Calu3 (cell line): Measurements from ENCODE around the gene TRIM72. TPM values are rescaled to one million over a fixed set of nuclear protein-coding genes. Genes with fewer than 3 reads are reported as not detected.
"Not testable (repeated sequence)": the region's sequence is repeated elsewhere in the genome, so short reads cannot be mapped to it uniquely, and the experiment has no call there.

ENCODE experiments used
- Bru-seq: library from RNA; stranded (reverse); fragments of 400-500 nt; gene quantifications from one replicate; lab custom pipeline; 2021; lab: Mats Ljungman, UMichigan
- BruChase-seq, 2 experiments: library from RNA; stranded (reverse); fragments of 400-500 nt; gene quantifications; one replicate each; lab custom pipeline; 2021; lab: Mats Ljungman, UMichigan
- BruUV-seq: library from RNA; stranded (reverse); fragments of 400-500 nt; replicated peaks from 2 replicates; lab custom pipeline; 2021; lab: Mats Ljungman, UMichigan
- CTCF ChIA-PET: fragments of 300-600 bp; sonication (Branson Sonifier 250); formaldehyde crosslinking; loops from one replicate; lab custom pipeline; 2022; ENCODE audit warnings: antibody characterized with exemption; lab: Charles Lee
- DNase-seq: peaks from one replicate; pipeline ENCODE4 v3.0.0; 2022
- H3K27ac Mint-ChIP-seq: one replicate; pipeline ENCODE4 v1.8.0; 2022; ENCODE audit warnings: mixed read lengths; ENCODE audit not compliant: unreplicated experiment
- H3K27me3 Mint-ChIP-seq: one replicate; pipeline ENCODE4 v1.8.0; 2022; ENCODE audit warnings: mixed read lengths; ENCODE audit not compliant: unreplicated experiment
- H3K36me3 Mint-ChIP-seq: one replicate; pipeline ENCODE4 v1.8.0; 2022; ENCODE audit warnings: mild to moderate bottlenecking, moderate library complexity, mixed read lengths; ENCODE audit not compliant: insufficient read depth, unreplicated experiment
- H3K4me1 Mint-ChIP-seq: one replicate; pipeline ENCODE4 v1.8.0; 2022; ENCODE audit warnings: mild to moderate bottlenecking, low read depth, mixed read lengths; ENCODE audit not compliant: unreplicated experiment
- H3K4me3 Mint-ChIP-seq: one replicate; pipeline ENCODE4 v1.8.0; 2022; ENCODE audit warnings: mild to moderate bottlenecking, low read depth, moderate library complexity, mixed read lengths; ENCODE audit not compliant: unreplicated experiment
- H3K9me3 Mint-ChIP-seq: one replicate; pipeline ENCODE4 v1.8.0; 2022; ENCODE audit warnings: low read depth, mixed read lengths; ENCODE audit not compliant: unreplicated experiment
- intact Hi-C: fragments of 100-400 bp; cut with micrococcal nuclease; formaldehyde crosslinking; loops from one replicate; pipeline ENCODE4 v1.10.0; 2022; ENCODE audit not compliant: unreplicated experiment
- long read RNA-seq: library from polyadenylated mRNA; stranded (forward); transcript quantifications from one replicate; pipeline ENCODE4 v2.0.0, GENCODE V29; 2022
- total RNA-seq: library from RNA; stranded (reverse); gene quantifications from 2 replicates; pipeline ENCODE4 v1.2.3, GENCODE V29; 2022
- TF ChIP-seq, protein P1 (sequence below): fragments of 200-600 bp; IDR thresholded peaks from one replicate; pipeline ENCODE4 v1.8.0; 2022; ENCODE audit warnings: antibody characterized with exemption; ENCODE audit not compliant: unreplicated experiment

The TRIM72 gene, protein sequence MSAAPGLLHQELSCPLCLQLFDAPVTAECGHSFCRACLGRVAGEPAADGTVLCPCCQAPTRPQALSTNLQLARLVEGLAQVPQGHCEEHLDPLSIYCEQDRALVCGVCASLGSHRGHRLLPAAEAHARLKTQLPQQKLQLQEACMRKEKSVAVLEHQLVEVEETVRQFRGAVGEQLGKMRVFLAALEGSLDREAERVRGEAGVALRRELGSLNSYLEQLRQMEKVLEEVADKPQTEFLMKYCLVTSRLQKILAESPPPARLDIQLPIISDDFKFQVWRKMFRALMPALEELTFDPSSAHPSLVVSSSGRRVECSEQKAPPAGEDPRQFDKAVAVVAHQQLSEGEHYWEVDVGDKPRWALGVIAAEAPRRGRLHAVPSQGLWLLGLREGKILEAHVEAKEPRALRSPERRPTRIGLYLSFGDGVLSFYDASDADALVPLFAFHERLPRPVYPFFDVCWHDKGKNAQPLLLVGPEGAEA
- total RNA-seq (not detected in 2 replicates), Bru-seq, nascent RNA (percentile 7 among the genes with signal in this experiment), BruChase-seq, experiment 1, labeled RNA remaining after a 6-hour chase (percentile 22 among the genes with signal in this experiment), BruChase-seq, experiment 2, labeled RNA remaining after a 2-hour chase (percentile 22 among the genes with signal in this experiment)
- long read RNA-seq = 0 reads

DNA sequence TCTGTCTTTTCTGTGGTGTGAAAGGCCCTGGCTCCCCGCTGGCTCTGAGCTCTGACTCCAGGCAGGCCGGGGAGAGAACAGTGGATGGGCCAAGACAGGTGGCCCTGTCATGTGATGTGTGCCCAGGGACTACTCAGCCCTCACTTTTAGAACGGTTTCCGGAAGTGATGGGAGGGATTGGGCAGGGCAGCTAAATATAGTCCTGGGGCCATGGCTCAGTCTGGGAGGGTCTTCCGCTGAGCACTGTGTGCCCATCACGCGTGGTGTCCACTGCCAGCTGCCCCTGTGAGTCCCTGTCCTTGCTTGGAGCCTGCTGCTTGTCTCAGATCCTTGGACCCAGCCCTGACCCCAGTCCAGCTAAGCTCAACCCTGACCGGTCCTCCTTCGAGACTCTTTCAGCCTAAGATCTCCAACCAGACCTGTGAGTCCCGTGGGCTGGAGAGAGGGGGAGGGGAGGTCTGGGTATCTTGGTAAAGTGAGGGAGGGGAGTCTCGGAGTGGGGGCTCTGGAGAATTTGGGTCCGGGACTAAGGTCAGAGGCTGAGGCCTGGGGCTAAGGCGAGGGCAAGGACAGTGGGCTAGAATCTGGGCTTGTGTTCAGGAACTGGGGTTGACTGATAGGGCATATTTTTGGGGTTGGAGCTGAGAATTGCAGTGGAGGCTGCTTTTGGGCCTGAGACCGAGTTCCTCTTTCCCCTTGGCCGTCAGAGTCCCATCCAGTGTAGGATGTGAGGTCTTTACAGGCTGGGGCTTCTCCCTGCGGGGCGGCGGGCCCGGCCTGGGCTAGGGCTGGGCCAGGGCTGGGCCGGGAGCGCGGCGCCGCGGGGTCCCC is at the start of gene TRIM72:
Gene TRIM72, plus strand, starts transcription at position 243 of the 831 bp plus-strand sequence. CDS start 620 bp downstream, outside the sequence.
- no TSS peak for BruUV-seq
- CTCF ChIA-PET = interaction anchor here (0.6 kb wide), 1 partner anchor 19 kb away, joined by 11 read pairs; no protein-coding TSS in a partner anchor
- no peak within 1 kb of the TSS for H3K27ac Mint-ChIP-seq
- intact Hi-C loops = no loop called here
- peaks cover 9% of the 10 kb centered on the region for H3K4me1 Mint-ChIP-seq
- no peaks in the 10 kb centered on the region for H3K9me3 Mint-ChIP-seq
- peaks cover 81% of the 10 kb centered on the region for H3K27me3 Mint-ChIP-seq
- DNase-seq = no peak
- H3K4me3 Mint-ChIP-seq = peak within 1 kb of the TSS; percentile 68
- TF ChIP-seq, protein P1, sequence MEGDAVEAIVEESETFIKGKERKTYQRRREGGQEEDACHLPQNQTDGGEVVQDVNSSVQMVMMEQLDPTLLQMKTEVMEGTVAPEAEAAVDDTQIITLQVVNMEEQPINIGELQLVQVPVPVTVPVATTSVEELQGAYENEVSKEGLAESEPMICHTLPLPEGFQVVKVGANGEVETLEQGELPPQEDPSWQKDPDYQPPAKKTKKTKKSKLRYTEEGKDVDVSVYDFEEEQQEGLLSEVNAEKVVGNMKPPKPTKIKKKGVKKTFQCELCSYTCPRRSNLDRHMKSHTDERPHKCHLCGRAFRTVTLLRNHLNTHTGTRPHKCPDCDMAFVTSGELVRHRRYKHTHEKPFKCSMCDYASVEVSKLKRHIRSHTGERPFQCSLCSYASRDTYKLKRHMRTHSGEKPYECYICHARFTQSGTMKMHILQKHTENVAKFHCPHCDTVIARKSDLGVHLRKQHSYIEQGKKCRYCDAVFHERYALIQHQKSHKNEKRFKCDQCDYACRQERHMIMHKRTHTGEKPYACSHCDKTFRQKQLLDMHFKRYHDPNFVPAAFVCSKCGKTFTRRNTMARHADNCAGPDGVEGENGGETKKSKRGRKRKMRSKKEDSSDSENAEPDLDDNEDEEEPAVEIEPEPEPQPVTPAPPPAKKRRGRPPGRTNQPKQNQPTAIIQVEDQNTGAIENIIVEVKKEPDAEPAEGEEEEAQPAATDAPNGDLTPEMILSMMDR = no peak
- H3K36me3 Mint-ChIP-seq = peaks cover 5% of the 10 kb centered on the region

DNA sequence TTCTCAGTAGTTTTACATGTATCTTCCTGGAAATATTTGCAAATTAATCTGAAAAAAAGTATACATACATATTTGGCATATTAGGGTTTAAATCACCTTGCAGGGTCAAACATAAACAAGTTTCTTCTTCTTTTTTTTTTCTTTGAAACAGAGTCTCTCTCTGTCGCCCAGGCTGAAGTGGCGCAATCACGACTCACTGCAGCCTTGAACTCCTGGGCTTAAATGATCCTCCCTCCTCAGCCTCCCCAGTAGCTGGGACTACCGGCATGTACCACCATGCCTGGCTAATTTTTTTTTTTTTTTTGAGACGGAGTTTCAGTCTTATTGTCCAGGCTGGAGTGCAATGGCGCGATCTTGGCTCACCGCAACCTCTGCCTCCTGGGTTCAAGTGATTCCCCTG is 46.6 kb upstream of the TRIM72 start:
- intact Hi-C loops = no loop called here
- Mint-ChIP-seq H3K27me3 (no peaks in the 10 kb centered on the region), H3K36me3 (no peaks in the 10 kb centered on the region), H3K4me1 (peaks cover 8% of the 10 kb centered on the region), H3K4me3 (no peak overlapping the region), H3K9me3 (no peaks in the 10 kb centered on the region), H3K27ac (no peak overlapping the region)
- TF ChIP-seq, protein P1 = no peak
- CTCF ChIA-PET = interaction anchor here (0.6 kb wide), 1 partner anchor 22 kb away, joined by 4 read pairs; no protein-coding TSS in a partner anchor
- BruUV-seq = no TSS peak
- DNase-seq = no peak

DNA sequence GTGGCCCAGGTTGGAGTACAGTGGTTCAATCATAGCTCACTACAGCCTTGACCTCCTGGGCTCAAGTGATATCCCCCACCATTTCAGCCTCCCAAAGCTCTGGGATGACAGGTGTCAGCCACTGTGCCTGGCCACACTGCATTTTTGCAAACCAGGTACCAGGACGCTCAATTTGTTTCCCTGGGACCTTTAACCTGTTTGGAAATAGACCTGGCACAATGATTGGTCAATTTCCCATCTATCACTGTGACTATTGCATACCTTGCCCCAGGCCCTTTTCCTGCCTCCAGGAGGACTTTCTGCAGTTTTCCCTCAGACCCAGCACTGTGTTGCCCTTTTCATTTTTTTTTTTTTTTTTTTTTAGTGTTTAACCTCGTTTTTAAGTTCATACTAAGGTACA is 45.1 kb upstream of the TRIM72 start:
- Mint-ChIP-seq H3K27ac (no peak overlapping the region), H3K27me3 (no peaks in the 10 kb centered on the region), H3K36me3 (no peaks in the 10 kb centered on the region), H3K9me3 (no peaks in the 10 kb centered on the region), H3K4me1 (peaks cover 8% of the 10 kb centered on the region), H3K4me3 (no peak overlapping the region)
- intact Hi-C loops = no loop called here
- CTCF ChIA-PET = interaction anchor here (0.7 to 0.8 kb wide), 2 partner anchors 29 to 197 kb away, joined by 3 to 6 read pairs; no protein-coding TSS in a partner anchor
- TF ChIP-seq, protein P1 = no peak
- BruUV-seq = no TSS peak
- no peak for DNase-seq

DNA sequence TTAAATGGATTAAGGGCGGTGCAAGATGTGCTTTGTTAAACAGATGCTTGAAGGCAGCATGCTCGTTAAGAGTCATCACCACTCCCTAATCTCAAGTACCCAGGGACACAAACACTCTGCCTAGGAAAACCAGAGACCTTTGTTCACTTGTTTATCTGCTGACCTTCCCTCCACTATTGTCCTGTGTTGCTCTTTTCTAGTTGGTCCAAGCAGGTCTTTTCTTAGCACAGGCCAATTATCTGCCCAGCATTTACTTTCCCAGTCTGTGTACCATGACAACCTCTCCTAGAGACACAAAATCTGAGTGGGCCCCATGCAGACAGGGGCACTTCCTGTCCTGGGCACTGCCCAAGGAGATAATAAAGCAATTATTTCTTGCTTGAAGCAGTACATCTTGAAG is 43.9 kb upstream of the TRIM72 start:
- H3K4me3 Mint-ChIP-seq, CTCF ChIA-PET, intact Hi-C loops, H3K27me3 Mint-ChIP-seq, DNase-seq, H3K27ac Mint-ChIP-seq, H3K36me3 Mint-ChIP-seq, H3K4me1 Mint-ChIP-seq, BruUV-seq, H3K9me3 Mint-ChIP-seq: not testable (repeated sequence)
